Measurements from ENCODE around the gene OLIG1.

Gene OLIG1

GRCh38 chr21:33105088-33105487, 35.1 kb downstream of the OLIG1 start:
- DNase-seq = no peak

GRCh38 chr21:33108228-33108627, 38.3 kb downstream of the OLIG1 start:
- DNase-seq = peak in 1 of 2 donors; percentile 55

- peak; percentile 57 to 59 for DNase-seq
Measured at GRCh38 chr21:33109574-33110339, 39.8 kb downstream of the OLIG1 start.

GRCh38 chr21:33110340-33110715, 40.4 kb downstream of the OLIG1 start:
- DNase-seq = no peak

GRCh38 chr21:33111577-33111976, 41.6 kb downstream of the OLIG1 start:
- no peak for DNase-seq

GRCh38 chr21:33112151-33112550, 42.2 kb downstream of the OLIG1 start:
- no peak for DNase-seq

GRCh38 chr21:33112681-33113080, 42.7 kb downstream of the OLIG1 start:
- no peak for DNase-seq

- DNase-seq = no peak
Measured at GRCh38 chr21:33113131-33113530, 43.2 kb downstream of the OLIG1 start.

- no peak for DNase-seq
Measured at GRCh38 chr21:33114276-33114675, 44.3 kb downstream of the OLIG1 start.

- no peak for DNase-seq
Measured at GRCh38 chr21:33115631-33116510, 45.9 kb downstream of the OLIG1 start.

- no peak for DNase-seq
Measured at GRCh38 chr21:33116676-33117075, 46.7 kb downstream of the OLIG1 start.

- DNase-seq = no peak
Measured at GRCh38 chr21:33117101-33117888, 47.4 kb downstream of the OLIG1 start.
